ENCODE results near the gene KCNAB2.

The KCNAB2 gene

DNA sequence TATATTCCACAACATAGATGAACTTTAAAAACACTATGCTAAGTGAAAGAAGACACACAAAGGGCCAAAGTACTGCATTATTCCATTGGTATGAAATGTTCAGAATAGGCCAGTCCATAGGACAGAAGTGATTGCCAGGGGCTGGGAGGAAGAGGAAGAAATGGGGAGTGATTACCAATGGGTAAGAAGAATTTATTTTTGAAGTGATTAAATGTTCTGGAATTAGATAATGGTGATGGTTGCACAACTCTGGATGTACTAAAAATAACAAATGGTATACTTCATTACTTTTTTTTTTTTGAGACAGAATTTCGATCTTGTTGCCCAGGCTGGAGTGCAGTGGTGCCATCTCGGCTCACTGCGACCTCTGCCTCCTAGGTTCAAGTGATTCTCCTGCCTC is 72.7 kb downstream of the KCNAB2 start:
- Histone ChIP-seq H3K4me1 (ENCODE audit: insufficient read depth, low read length, poor library complexity, severe bottlenecking) (no peaks in the 10 kb centered on the region), H3K4me3 (ENCODE audit: low read length, poor library complexity, severe bottlenecking) (no peak overlapping the region), H3F3A (ENCODE audit: low read depth) (no peaks in the 10 kb centered on the region), H3K79me2 (ENCODE audit: insufficient read depth, low read length) (no peaks in the 10 kb centered on the region), H4K20me1 (ENCODE audit: insufficient read depth, low read length, poor library complexity, severe bottlenecking) (no peaks in the 10 kb centered on the region), H2AFZ (ENCODE audit: low read length) (no peak overlapping the region), H3K9ac (ENCODE audit: low read depth, low read length, poor library complexity, severe bottlenecking) (no peak overlapping the region), H3K4me2 (ENCODE audit: low read depth, low read length, poor library complexity, severe bottlenecking) (no peak overlapping the region), H3K36me3 (ENCODE audit: insufficient read depth, low read length) (no peaks in the 10 kb centered on the region), H3K9me3 (ENCODE audit: insufficient read depth, low read depth, low read length) (no peaks in the 10 kb centered on the region), H3K27me3 (ENCODE audit: insufficient read depth, low read length, poor library complexity, severe bottlenecking) (no peaks in the 10 kb centered on the region), H3K9me2 (replicated peaks; ENCODE audit: low read depth, low read length) (no peaks in the 10 kb centered on the region)
- TF ChIP-seq, protein P1, sequence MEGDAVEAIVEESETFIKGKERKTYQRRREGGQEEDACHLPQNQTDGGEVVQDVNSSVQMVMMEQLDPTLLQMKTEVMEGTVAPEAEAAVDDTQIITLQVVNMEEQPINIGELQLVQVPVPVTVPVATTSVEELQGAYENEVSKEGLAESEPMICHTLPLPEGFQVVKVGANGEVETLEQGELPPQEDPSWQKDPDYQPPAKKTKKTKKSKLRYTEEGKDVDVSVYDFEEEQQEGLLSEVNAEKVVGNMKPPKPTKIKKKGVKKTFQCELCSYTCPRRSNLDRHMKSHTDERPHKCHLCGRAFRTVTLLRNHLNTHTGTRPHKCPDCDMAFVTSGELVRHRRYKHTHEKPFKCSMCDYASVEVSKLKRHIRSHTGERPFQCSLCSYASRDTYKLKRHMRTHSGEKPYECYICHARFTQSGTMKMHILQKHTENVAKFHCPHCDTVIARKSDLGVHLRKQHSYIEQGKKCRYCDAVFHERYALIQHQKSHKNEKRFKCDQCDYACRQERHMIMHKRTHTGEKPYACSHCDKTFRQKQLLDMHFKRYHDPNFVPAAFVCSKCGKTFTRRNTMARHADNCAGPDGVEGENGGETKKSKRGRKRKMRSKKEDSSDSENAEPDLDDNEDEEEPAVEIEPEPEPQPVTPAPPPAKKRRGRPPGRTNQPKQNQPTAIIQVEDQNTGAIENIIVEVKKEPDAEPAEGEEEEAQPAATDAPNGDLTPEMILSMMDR (conservative IDR thresholded peaks at IDR 0.05; ENCODE audit: low read length): no peak
- TF ChIP-seq EZH2phosphoT487 (IDR thresholded peaks at IDR 0.05; ENCODE audit: borderline replicate concordance): no peak

DNA sequence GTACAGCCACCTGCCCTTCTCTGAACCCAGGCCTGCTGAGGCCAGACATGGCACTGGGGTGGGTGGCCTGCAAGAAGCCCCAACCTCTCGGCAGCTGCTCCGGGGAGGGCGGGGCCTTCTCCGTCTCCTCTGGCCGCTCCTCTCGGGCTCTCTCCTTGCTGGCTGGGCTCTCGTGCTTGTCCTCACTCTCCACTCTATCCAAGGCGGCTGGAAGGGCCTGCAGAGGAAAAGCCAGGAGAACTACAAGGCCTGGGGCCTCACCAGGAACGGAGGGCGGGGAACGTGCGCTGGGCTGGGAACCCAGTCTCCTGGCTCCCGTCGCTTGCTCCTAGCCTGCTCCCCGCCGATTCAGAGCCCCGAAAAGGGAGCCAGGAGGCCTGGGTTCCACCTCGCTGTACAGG is 75.3 kb downstream of the KCNAB2 start:
- Histone ChIP-seq H3K27me3 (ENCODE audit: insufficient read depth, low read length, poor library complexity, severe bottlenecking) (no peaks in the 10 kb centered on the region), H4K20me1 (ENCODE audit: insufficient read depth, low read length, poor library complexity, severe bottlenecking) (no peaks in the 10 kb centered on the region), H3K9me3 (ENCODE audit: insufficient read depth, low read depth, low read length) (no peaks in the 10 kb centered on the region), H3K9me2 (replicated peaks; ENCODE audit: low read depth, low read length) (no peaks in the 10 kb centered on the region), H3K4me2 (ENCODE audit: low read depth, low read length, poor library complexity, severe bottlenecking) (no peak overlapping the region), H3K9ac (ENCODE audit: low read depth, low read length, poor library complexity, severe bottlenecking) (no peak overlapping the region), H3K4me1 (ENCODE audit: insufficient read depth, low read length, poor library complexity, severe bottlenecking) (no peaks in the 10 kb centered on the region), H3K79me2 (ENCODE audit: insufficient read depth, low read length) (no peaks in the 10 kb centered on the region), H3K36me3 (ENCODE audit: insufficient read depth, low read length) (no peaks in the 10 kb centered on the region), H2AFZ (ENCODE audit: low read length) (no peak overlapping the region), H3K4me3 (ENCODE audit: low read length, poor library complexity, severe bottlenecking) (no peak overlapping the region), H3F3A (ENCODE audit: low read depth) (no peaks in the 10 kb centered on the region)
- TF ChIP-seq EZH2phosphoT487 (IDR thresholded peaks at IDR 0.05; ENCODE audit: borderline replicate concordance): no peak
- TF ChIP-seq, protein P1 (conservative IDR thresholded peaks at IDR 0.05; ENCODE audit: low read length): no peak

DNA sequence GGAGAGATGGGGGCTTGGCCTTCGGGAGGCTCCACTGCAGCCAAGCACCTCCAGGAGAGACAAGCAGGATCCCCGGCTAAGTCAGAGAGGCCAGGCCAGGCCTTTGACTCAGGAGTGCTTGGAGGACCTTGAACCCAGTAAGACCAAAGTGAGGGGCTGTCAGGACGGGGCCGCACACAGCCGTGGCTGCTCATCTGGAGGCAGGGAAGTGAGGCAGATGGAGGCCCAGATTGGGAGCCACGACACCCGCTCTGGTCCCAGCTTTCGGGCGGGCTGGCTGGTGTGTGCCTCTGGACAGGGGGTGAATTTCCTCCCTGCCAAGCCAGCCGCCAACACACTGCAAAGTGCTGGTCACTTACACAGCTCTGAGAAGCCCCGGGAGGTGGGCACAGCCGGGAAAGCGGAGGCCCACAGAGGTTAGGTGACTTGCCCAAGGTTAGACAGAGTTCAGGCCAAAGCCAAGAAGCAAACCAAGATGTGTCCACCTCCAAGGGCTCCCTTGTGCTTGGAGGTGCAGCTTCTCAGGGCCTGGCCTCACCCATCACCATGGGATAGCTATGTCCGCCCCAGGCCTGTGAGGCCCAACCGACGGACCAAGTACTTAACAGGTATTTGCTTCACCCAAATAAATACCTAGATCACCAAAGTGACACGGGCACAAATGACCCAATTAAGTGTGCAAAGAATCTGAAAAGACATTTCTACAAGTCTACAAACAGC is 76.1 kb downstream of the KCNAB2 start:
- Histone ChIP-seq H3K9me2 (replicated peaks; ENCODE audit: low read depth, low read length) (no peaks in the 10 kb centered on the region), H3K4me2 (ENCODE audit: low read depth, low read length, poor library complexity, severe bottlenecking) (no peak overlapping the region), H3K27me3 (ENCODE audit: insufficient read depth, low read length, poor library complexity, severe bottlenecking) (no peaks in the 10 kb centered on the region)

More for the DNA sequence above, 76.1 kb downstream of the KCNAB2 start:
- no peaks in the 10 kb centered on the region for H3K36me3 ChIP-seq (ENCODE audit: insufficient read depth, low read length)
- no peaks in the 10 kb centered on the region for H3K4me1 ChIP-seq (ENCODE audit: insufficient read depth, low read length, poor library complexity, severe bottlenecking)
- H3K9ac ChIP-seq (ENCODE audit: low read depth, low read length, poor library complexity, severe bottlenecking): no peak overlapping the region
- H2AFZ ChIP-seq (ENCODE audit: low read length): no peak overlapping the region
- no peaks in the 10 kb centered on the region for H3K79me2 ChIP-seq (ENCODE audit: insufficient read depth, low read length)
- no peak overlapping the region for H3K4me3 ChIP-seq (ENCODE audit: low read length, poor library complexity, severe bottlenecking)
- H3F3A ChIP-seq (ENCODE audit: low read depth): no peaks in the 10 kb centered on the region
- no peaks in the 10 kb centered on the region for H3K9me3 ChIP-seq (ENCODE audit: insufficient read depth, low read depth, low read length)
- TF ChIP-seq EZH2phosphoT487 (IDR thresholded peaks at IDR 0.05; ENCODE audit: borderline replicate concordance): no peak
- TF ChIP-seq, protein P1 (conservative IDR thresholded peaks at IDR 0.05; ENCODE audit: low read length): no peak
- H4K20me1 ChIP-seq (ENCODE audit: insufficient read depth, low read length, poor library complexity, severe bottlenecking): no peaks in the 10 kb centered on the region
